ENCODE data around the gene DHX35. TPM values are rescaled to one million over a fixed set of nuclear protein-coding genes. Genes with fewer than 3 reads are reported as not detected.

Gene DHX35
- total RNA-seq, 2 experiments from 2014 or later: 7.3 to 7.6 TPM

DNA sequence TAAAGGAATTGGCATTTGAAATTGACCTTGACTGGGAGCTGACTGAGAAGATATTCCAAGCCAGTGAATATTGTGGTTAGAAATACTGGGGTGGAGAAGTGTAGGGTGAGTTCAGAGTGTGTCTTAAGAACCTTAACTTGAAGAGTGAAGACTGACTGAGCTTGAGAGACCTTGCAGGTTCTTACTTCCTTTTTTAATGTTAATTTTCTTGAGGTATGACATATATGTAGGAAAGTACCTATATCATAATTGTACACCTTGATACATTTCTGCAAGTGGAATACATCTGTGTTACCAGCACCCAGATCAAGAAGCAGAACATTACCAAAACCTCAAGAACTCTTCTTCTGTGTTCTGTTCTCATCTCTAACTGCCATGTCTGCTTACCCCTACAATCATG lies 11.0 kb downstream of the DHX35 start:
- Histone ChIP-seq H3K4me1 (ENCODE audit: insufficient read depth, low read length) (no peaks in the 10 kb centered on the region), H3K27ac (ENCODE audit: low read depth in 1 of 2, low read length in 2 of 2) (no peak overlapping the region), H3K27me3 (ENCODE audit: control insufficient read depth in 1 of 2, insufficient read depth in 2 of 2, low read length in 2 of 2) (no peaks in the 10 kb centered on the region), H3K36me3 (ENCODE audit: insufficient read depth, low read length) (peaks cover 54% of the 10 kb centered on the region), H3K4me3 (ENCODE audit: low read length) (no peak overlapping the region), H3K9me3 (ENCODE audit: control insufficient read depth in 1 of 2, insufficient read depth in 1 of 2, low read length in 2 of 2) (no peaks in the 10 kb centered on the region)
- H3K4me1 Mint-ChIP-seq (ENCODE audit: low read depth): peaks cover 8% of the 10 kb centered on the region
- H3K36me3 Mint-ChIP-seq (ENCODE audit: low read depth): peaks cover 62% of the 10 kb centered on the region
- no peak overlapping the region for H3K27ac Mint-ChIP-seq
- intact Hi-C loops (cut with DNase I, micrococcal nuclease): no loop called here
- H3K4me3 Mint-ChIP-seq: no peak overlapping the region
- H3K9me3 Mint-ChIP-seq: no peaks in the 10 kb centered on the region
- no peak for ATAC-seq (ENCODE audit: poor library complexity)
- TF ChIP-seq, protein P1, sequence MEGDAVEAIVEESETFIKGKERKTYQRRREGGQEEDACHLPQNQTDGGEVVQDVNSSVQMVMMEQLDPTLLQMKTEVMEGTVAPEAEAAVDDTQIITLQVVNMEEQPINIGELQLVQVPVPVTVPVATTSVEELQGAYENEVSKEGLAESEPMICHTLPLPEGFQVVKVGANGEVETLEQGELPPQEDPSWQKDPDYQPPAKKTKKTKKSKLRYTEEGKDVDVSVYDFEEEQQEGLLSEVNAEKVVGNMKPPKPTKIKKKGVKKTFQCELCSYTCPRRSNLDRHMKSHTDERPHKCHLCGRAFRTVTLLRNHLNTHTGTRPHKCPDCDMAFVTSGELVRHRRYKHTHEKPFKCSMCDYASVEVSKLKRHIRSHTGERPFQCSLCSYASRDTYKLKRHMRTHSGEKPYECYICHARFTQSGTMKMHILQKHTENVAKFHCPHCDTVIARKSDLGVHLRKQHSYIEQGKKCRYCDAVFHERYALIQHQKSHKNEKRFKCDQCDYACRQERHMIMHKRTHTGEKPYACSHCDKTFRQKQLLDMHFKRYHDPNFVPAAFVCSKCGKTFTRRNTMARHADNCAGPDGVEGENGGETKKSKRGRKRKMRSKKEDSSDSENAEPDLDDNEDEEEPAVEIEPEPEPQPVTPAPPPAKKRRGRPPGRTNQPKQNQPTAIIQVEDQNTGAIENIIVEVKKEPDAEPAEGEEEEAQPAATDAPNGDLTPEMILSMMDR (IDR thresholded peaks at IDR 0.05): no peak
- no peak for DNase-seq
- CTCF ChIA-PET: interaction anchor here (0.6 kb wide), 1 partner anchor 82 kb away, joined by 3 read pairs; no protein-coding TSS in a partner anchor
- H3K27me3 Mint-ChIP-seq: no peaks in the 10 kb centered on the region
- POLR2A ChIA-PET: interaction anchor here (0.7 kb wide), 1 partner anchor 11 kb away, joined by 3 read pairs; the partner anchor contains the start of gene DHX35

DNA sequence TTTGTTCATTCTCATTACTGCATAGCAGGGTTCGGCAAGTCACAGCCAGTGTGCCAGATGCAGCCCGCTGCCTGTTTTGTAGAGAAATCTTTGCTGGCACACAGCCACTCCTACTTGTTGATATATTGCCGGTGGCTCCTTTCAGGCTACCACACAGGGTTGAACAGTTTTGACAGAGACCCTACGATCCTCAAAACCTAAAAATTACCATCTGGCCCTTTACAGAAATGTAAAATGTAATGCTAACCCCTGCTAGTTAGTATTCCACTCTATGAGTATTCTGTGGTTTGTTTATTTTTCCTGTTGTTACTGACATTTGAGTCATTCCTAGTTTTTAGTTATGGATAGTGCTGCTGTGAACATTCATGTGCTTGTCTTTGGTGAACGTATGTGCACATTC lies 11.5 kb downstream of the DHX35 start:
- Mint-ChIP-seq H3K27me3 (no peaks in the 10 kb centered on the region), H3K4me3 (no peak overlapping the region), H3K36me3 (ENCODE audit: low read depth) (peaks cover 62% of the 10 kb centered on the region), H3K4me1 (ENCODE audit: low read depth) (peaks cover 8% of the 10 kb centered on the region), H3K27ac (no peak overlapping the region), H3K9me3 (no peaks in the 10 kb centered on the region)
- Histone ChIP-seq H3K4me1 (ENCODE audit: insufficient read depth, low read length) (no peaks in the 10 kb centered on the region), H3K36me3 (ENCODE audit: insufficient read depth, low read length) (peaks cover 51% of the 10 kb centered on the region), H3K9me3 (ENCODE audit: control insufficient read depth in 1 of 2, insufficient read depth in 1 of 2, low read length in 2 of 2) (no peaks in the 10 kb centered on the region), H3K27ac (ENCODE audit: low read depth in 1 of 2, low read length in 2 of 2) (no peak overlapping the region), H3K4me3 (ENCODE audit: low read length) (no peak overlapping the region), H3K27me3 (ENCODE audit: control insufficient read depth in 1 of 2, insufficient read depth in 2 of 2, low read length in 2 of 2) (no peaks in the 10 kb centered on the region)
- CTCF ChIA-PET: no interaction called here
- TF ChIP-seq, protein P1 (IDR thresholded peaks at IDR 0.05): no peak
- intact Hi-C loops (cut with DNase I, micrococcal nuclease): no loop called here
- POLR2A ChIA-PET: no interaction called here
- ATAC-seq (ENCODE audit: poor library complexity) (no peak), DNase-seq (no peak)

DNA sequence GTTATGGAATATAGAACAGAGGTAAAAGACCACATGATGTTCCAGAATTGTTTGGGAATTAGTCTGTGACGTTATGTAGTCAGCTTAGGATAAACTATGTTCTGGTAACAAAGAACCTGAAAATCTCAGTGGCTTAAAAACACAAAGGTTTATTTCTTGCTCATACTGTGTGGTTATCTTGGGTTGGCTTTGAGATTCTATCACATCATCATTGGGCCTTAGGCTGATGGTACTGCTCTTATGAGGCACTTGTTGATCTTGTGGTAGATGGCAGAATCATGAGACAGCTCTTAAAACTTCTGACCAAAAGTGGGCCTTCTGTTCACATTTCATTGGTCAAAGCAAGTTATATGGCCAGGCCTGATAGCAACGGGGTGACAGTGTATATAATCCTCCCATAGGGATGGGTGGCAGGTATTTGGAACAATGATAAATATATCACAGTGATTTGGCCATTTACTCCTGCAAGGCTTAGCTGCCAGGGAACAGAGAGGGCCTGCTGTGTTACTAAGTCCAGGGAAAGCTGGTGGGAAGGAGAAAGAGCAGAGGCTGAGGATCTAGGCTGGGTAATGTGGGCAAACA lies 13.5 kb downstream of the DHX35 start:
- H3K4me1 Mint-ChIP-seq (ENCODE audit: low read depth): peaks cover 1% of the 10 kb centered on the region
- ChIA-PET POLR2A (no interaction called here), CTCF (interaction anchor here (1.0 kb wide), 1 partner anchor 15 kb away, joined by 3 read pairs; no protein-coding TSS in a partner anchor)
- H3K4me3 Mint-ChIP-seq: no peak overlapping the region
- no peaks in the 10 kb centered on the region for H3K4me1 ChIP-seq (ENCODE audit: insufficient read depth, low read length)
- no peaks in the 10 kb centered on the region for H3K27me3 ChIP-seq (ENCODE audit: control insufficient read depth in 1 of 2, insufficient read depth in 2 of 2, low read length in 2 of 2)
- H3K27ac Mint-ChIP-seq: no peak overlapping the region
- H3K27me3 Mint-ChIP-seq: no peaks in the 10 kb centered on the region
- no peak overlapping the region for H3K27ac ChIP-seq (ENCODE audit: low read depth in 1 of 2, low read length in 2 of 2)
- H3K9me3 ChIP-seq (ENCODE audit: control insufficient read depth in 1 of 2, insufficient read depth in 1 of 2, low read length in 2 of 2): no peaks in the 10 kb centered on the region
- intact Hi-C loops (cut with DNase I, micrococcal nuclease): no loop called here
- H3K36me3 ChIP-seq (ENCODE audit: insufficient read depth, low read length): peaks cover 42% of the 10 kb centered on the region
- ATAC-seq (ENCODE audit: poor library complexity): no peak
- no peak for DNase-seq
- TF ChIP-seq, protein P1 (IDR thresholded peaks at IDR 0.05): no peak
- no peaks in the 10 kb centered on the region for H3K9me3 Mint-ChIP-seq
- peaks cover 50% of the 10 kb centered on the region for H3K36me3 Mint-ChIP-seq (ENCODE audit: low read depth)
- no peak overlapping the region for H3K4me3 ChIP-seq (ENCODE audit: low read length)
